Stimulated activated CD8-positive, alpha-beta memory T cell treated with anti-CD3 and anti-CD28 coated beads, Interleukin-12 subunit alpha, Interleukin-12 subunit beta, amount 100 ng/mL, for 1 hour (primary cell): ENCODE results near the gene CLEC16A.
"Not testable (repeated sequence)": the region's sequence is repeated elsewhere in the genome, so short reads cannot be mapped to it uniquely, and the experiment has no call there.

Experiments used
- DNase-seq: peaks from one replicate; pipeline ENCODE4 v3.0.0-alpha.2; 2020; ENCODE audit warnings: low read depth

The CLEC16A gene

GRCh38 chr16:10926094-10926493, 18.3 kb upstream of the CLEC16A start:
- no peak for DNase-seq

GRCh38 chr16:10926867-10927266, 17.5 kb upstream of the CLEC16A start:
- no peak for DNase-seq

- DNase-seq, result no peak
These were observed 16.8 kb upstream of the CLEC16A start for GRCh38 chr16:10927497-10928112.

- not testable (repeated sequence) for DNase-seq
These were observed 15.3 kb upstream of the CLEC16A start for GRCh38 chr16:10929097-10929496.

- DNase-seq, result no peak
These were observed 14.3 kb upstream of the CLEC16A start for GRCh38 chr16:10929853-10930754.

- no peak for DNase-seq
These were observed 13.6 kb upstream of the CLEC16A start for GRCh38 chr16:10930755-10931093.

- DNase-seq, result no peak
These were observed 13.2 kb upstream of the CLEC16A start for GRCh38 chr16:10931134-10931533.

GRCh38 chr16:10931977-10932632, 12.3 kb upstream of the CLEC16A start:
- no peak for DNase-seq

GRCh38 chr16:10932959-10933710, 11.2 kb upstream of the CLEC16A start:
- no peak for DNase-seq

- no peak for DNase-seq
These were observed 10.5 kb upstream of the CLEC16A start for GRCh38 chr16:10933865-10934264.

- no peak for DNase-seq
These were observed 9.8 kb upstream of the CLEC16A start for GRCh38 chr16:10934325-10935107.

- no peak for DNase-seq
These were observed 9.0 kb upstream of the CLEC16A start for GRCh38 chr16:10935226-10935915.

GRCh38 chr16:10936272-10936984, 7.9 kb upstream of the CLEC16A start:
- no peak for DNase-seq

- DNase-seq, result no peak
These were observed 7.1 kb upstream of the CLEC16A start for GRCh38 chr16:10937068-10937859.

GRCh38 chr16:10938321-10938720, 6.0 kb upstream of the CLEC16A start:
- DNase-seq, result no peak

GRCh38 chr16:10938796-10939648, 5.3 kb upstream of the CLEC16A start:
- DNase-seq, result no peak

GRCh38 chr16:10939649-10940234, 4.6 kb upstream of the CLEC16A start:
- DNase-seq, result no peak

GRCh38 chr16:10940501-10941079, 3.8 kb upstream of the CLEC16A start:
- DNase-seq, result no peak
